WTC11 (cell line): ENCODE data around the gene PHF10.

Experiments used
- SP1 ChIP-seq: sonication (generic); formaldehyde crosslinking; conservative IDR thresholded peaks from 2 replicates; pipeline ENCODE4 v1.8.1; 2022; ENCODE audit warnings: missing genetic modification reagents
- TEAD4 ChIP-seq: sonication (generic); formaldehyde crosslinking; IDR thresholded peaks from 2 replicates; pipeline ENCODE4 v1.8.0; 2022; ENCODE audit warnings: mild to moderate bottlenecking, missing genetic modification reagents
- TF ChIP-seq, protein P1 (sequence below): sonication (generic); formaldehyde crosslinking; IDR thresholded peaks from 2 replicates; pipeline ENCODE4 v1.8.1; 2023; ENCODE audit warnings: mild to moderate bottlenecking, missing genetic modification reagents, moderate library complexity
- TF ChIP-seq, protein P2 (sequence below): fragments of 200-600 bp; IDR thresholded peaks from 2 replicates; pipeline ENCODE4 v1.8.0; 2022; ENCODE audit warnings: antibody characterized with exemption

GRCh38 chr6:169669147-169669546 is 55.2 kb downstream of the PHF10 start:
- TF ChIP-seq TEAD4 (CRISPR knock-in tag) (no peak), SP1 (CRISPR knock-in tag) (no peak)
- TF ChIP-seq, protein P1, sequence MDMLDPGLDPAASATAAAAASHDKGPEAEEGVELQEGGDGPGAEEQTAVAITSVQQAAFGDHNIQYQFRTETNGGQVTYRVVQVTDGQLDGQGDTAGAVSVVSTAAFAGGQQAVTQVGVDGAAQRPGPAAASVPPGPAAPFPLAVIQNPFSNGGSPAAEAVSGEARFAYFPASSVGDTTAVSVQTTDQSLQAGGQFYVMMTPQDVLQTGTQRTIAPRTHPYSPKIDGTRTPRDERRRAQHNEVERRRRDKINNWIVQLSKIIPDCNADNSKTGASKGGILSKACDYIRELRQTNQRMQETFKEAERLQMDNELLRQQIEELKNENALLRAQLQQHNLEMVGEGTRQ (CRISPR knock-in tag) = no peak
- TF ChIP-seq, protein P2, sequence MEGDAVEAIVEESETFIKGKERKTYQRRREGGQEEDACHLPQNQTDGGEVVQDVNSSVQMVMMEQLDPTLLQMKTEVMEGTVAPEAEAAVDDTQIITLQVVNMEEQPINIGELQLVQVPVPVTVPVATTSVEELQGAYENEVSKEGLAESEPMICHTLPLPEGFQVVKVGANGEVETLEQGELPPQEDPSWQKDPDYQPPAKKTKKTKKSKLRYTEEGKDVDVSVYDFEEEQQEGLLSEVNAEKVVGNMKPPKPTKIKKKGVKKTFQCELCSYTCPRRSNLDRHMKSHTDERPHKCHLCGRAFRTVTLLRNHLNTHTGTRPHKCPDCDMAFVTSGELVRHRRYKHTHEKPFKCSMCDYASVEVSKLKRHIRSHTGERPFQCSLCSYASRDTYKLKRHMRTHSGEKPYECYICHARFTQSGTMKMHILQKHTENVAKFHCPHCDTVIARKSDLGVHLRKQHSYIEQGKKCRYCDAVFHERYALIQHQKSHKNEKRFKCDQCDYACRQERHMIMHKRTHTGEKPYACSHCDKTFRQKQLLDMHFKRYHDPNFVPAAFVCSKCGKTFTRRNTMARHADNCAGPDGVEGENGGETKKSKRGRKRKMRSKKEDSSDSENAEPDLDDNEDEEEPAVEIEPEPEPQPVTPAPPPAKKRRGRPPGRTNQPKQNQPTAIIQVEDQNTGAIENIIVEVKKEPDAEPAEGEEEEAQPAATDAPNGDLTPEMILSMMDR = no peak
